ENCODE data around the gene INPP5A. TPM values are rescaled to one million over a fixed set of nuclear protein-coding genes. Genes with fewer than 3 reads are reported as not detected.

INPP5A gene
- total and polyA plus RNA-seq, 2 of the 13 experiments (the other 11 are each of a cell fraction or from before 2014, with no cell fraction given) = 17.5 to 37.9 TPM

GRCh38 chr10:132626761-132627665, 89.4 kb downstream of the INPP5A start (continued):
- TF ChIP-seq E2F1 (CRISPR knock-in tag; IDR thresholded peaks at IDR 0.05) (no peak), DMTF1 (CRISPR knock-in tag; IDR thresholded peaks at IDR 0.05) (no peak)

GRCh38 chr10:132627666-132628531, 90.3 kb downstream of the INPP5A start:
- FAIRE-seq (no peak), ATAC-seq (no peak), DNase-seq (ENCODE audit: low spot score) (no peak)
- no peaks in the 10 kb centered on the region for H3K36me3 ChIP-seq (replicated peaks in 1 of 2; ENCODE audit: control insufficient read depth in 1 of 2, insufficient read depth in 2 of 2, low read length in 2 of 2)
- no peaks in the 10 kb centered on the region for H3K27me3 ChIP-seq (ENCODE audit: control insufficient read depth in 1 of 2, insufficient read depth in 2 of 2, low read length in 2 of 2)
- H3K79me2 ChIP-seq (ENCODE audit: insufficient read depth, low read length) = no peaks in the 10 kb centered on the region
- WGBS (ENCODE audit: low lambda C conversion rate) = 92% methylated on average over 26 of the region's 32 CpGs
- H3K9ac ChIP-seq (ENCODE audit: insufficient read depth, low read depth, low read length) = no peak overlapping the region
- POLR2A ChIA-PET = no interaction called here
- no peak overlapping the region for H3K4me3 ChIP-seq (replicated peaks in 1 of 3; ENCODE audit: insufficient read depth in 1 of 3, low read depth in 2 of 3, low read length in 3 of 3)
- H4K20me1 ChIP-seq (ENCODE audit: insufficient read depth, low read length) = no peaks in the 10 kb centered on the region
- no peak overlapping the region for H2AFZ ChIP-seq (ENCODE audit: low read length)
- intact Hi-C loops (cut with micrococcal nuclease; ENCODE audit: unreplicated experiment) = no loop called here
- in situ Hi-C loops (cut with HindIII; ENCODE audit: extremely low pct_ligation_motif_present, low pct_unique_long_range_greater_than_20kb) = no loop called here
- H3K4me2 ChIP-seq (ENCODE audit: low read depth, low read length) = no peak overlapping the region
- no peaks in the 10 kb centered on the region for H3K9me3 ChIP-seq (ENCODE audit: low read length)
- no peak overlapping the region for H3K27ac ChIP-seq (ENCODE audit: extremely low read length, insufficient read depth, low read length)
- CTCF ChIA-PET (ENCODE audit: low intra/inter-chr PET ratio, low total read pairs) = no interaction called here
- no TSS peak for BruUV-seq (replicated peaks)
- H3K4me1 ChIP-seq (ENCODE audit: insufficient read depth, low read length) = no peaks in the 10 kb centered on the region
- TF ChIP-seq ZNF775 (CRISPR knock-in tag; IDR thresholded peaks at IDR 0.05; ENCODE audit: borderline replicate concordance) (no peak), KLF12 (CRISPR knock-in tag; IDR thresholded peaks at IDR 0.05; ENCODE audit: borderline replicate concordance) (no peak), GATA4 (IDR thresholded peaks at IDR 0.05; ENCODE audit: borderline replicate concordance, low read depth) (no peak), ZFP62 (CRISPR knock-in tag; IDR thresholded peaks at IDR 0.05) (no peak), ZNF205 (CRISPR knock-in tag; IDR thresholded peaks at IDR 0.05) (no peak), ZBTB3 (CRISPR knock-in tag; IDR thresholded peaks at IDR 0.05; ENCODE audit: borderline replicate concordance, low read depth) (no peak), ZNF317 (CRISPR knock-in tag; IDR thresholded peaks at IDR 0.05) (no peak), ZNF549 (CRISPR knock-in tag; IDR thresholded peaks at IDR 0.05) (no peak), SKI (IDR thresholded peaks at IDR 0.05; ENCODE audit: partially characterized antibody) (no peak)
- TF ChIP-seq, protein P1, sequence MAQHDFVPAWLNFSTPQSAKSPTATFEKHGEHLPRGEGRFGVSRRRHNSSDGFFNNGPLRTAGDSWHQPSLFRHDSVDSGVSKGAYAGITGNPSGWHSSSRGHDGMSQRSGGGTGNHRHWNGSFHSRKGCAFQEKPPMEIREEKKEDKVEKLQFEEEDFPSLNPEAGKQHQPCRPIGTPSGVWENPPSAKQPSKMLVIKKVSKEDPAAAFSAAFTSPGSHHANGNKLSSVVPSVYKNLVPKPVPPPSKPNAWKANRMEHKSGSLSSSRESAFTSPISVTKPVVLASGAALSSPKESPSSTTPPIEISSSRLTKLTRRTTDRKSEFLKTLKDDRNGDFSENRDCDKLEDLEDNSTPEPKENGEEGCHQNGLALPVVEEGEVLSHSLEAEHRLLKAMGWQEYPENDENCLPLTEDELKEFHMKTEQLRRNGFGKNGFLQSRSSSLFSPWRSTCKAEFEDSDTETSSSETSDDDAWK (CRISPR knock-in tag; IDR thresholded peaks at IDR 0.05) = no peak

Measured in HepG2 (cell line).